ENCODE measurements around the gene MTERF4. TPM values are rescaled to one million over a fixed set of nuclear protein-coding genes. Genes with fewer than 3 reads are reported as not detected.

MTERF4 gene
- total RNA-seq: 28.6 TPM
- 10 to 100 TPM; 27.6 to 42.0 (median 32.9) TPM for polyA plus RNA-seq (ENCODE audit: insufficient read depth in 1 of 8, insufficient read length in 8 of 8, low replicate concordance in 1 of 8)
- long read RNA-seq, donor 1, partial matches to known transcripts: 0 of 4 reads
- long read RNA-seq, donor 1, other reads (novel, unspliced or antisense): 0 of 4 reads
- long read RNA-seq, donor 2, partial matches to known transcripts: 0 of 1 reads
- long read RNA-seq, donor 2, other reads (novel, unspliced or antisense): 0 of 1 reads
- long read RNA-seq, donor 3, partial matches to known transcripts: 0 of 7 reads
- long read RNA-seq, donor 3, other reads (novel, unspliced or antisense): 0 of 7 reads
- long read RNA-seq, donor 4, partial matches to known transcripts: 0 of 6 reads
- long read RNA-seq, donor 4, other reads (novel, unspliced or antisense): 0 of 6 reads
- long read RNA-seq, donor 5, transcript MTERF4-202 (4 exons, 1,637 nt): major isoform, 11 of 17 reads
- long read RNA-seq, donor 5, partial matches to known transcripts: 0 of 17 reads
- long read RNA-seq, donor 5, other reads (novel, unspliced or antisense): 0 of 17 reads
- long read RNA-seq, donor 6, transcript MTERF4-202 (4 exons, 1,637 nt): major isoform, 9 of 20 reads
- long read RNA-seq, donor 6, partial matches to known transcripts: 0 of 20 reads
- long read RNA-seq, donor 6, other reads (novel, unspliced or antisense): 0 of 20 reads
- long read RNA-seq, donor 7, transcript MTERF4-202 (4 exons, 1,637 nt): major isoform, 5 of 9 reads
- long read RNA-seq, donor 7, partial matches to known transcripts: 0 of 9 reads
- long read RNA-seq, donor 7, other reads (novel, unspliced or antisense): 0 of 9 reads
- long read RNA-seq, donor 8, transcript MTERF4-202 (4 exons, 1,637 nt): major isoform, 11 of 13 reads
- long read RNA-seq, donor 8, partial matches to known transcripts: 0 of 13 reads
- long read RNA-seq, donor 8, other reads (novel, unspliced or antisense): 0 of 13 reads
- long read RNA-seq, donor 9, transcript MTERF4-202 (4 exons, 1,637 nt): major isoform, 6 of 8 reads
- long read RNA-seq, donor 9, partial matches to known transcripts: 0 of 8 reads
- long read RNA-seq, donor 9, other reads (novel, unspliced or antisense): 0 of 8 reads
- long read RNA-seq, donor 10, transcript MTERF4-202 (4 exons, 1,637 nt): major isoform, 7 of 12 reads
- long read RNA-seq, donor 10, partial matches to known transcripts: 0 of 12 reads
- long read RNA-seq, donor 10, other reads (novel, unspliced or antisense): 0 of 12 reads
- long read RNA-seq, donor 11, partial matches to known transcripts: 0 of 8 reads
- long read RNA-seq, donor 11, other reads (novel, unspliced or antisense): 0 of 8 reads

- peak; percentile 93 for DNase-seq
- Histone ChIP-seq H3K27ac (ENCODE audit: low read length) (peak within 1 kb of the TSS; percentile 87), H3K4me1 (ENCODE audit: control insufficient read depth, insufficient read depth, low read length) (peaks cover 15% of the 10 kb centered on the region), H3K4me3 (ENCODE audit: low read length) (peak within 1 kb of the TSS; percentile 91), H3K9me3 (replicated peaks; ENCODE audit: control insufficient read depth, low read depth, low read length) (no peaks in the 10 kb centered on the region), H3K36me3 (ENCODE audit: control insufficient read depth, insufficient read depth, low read length) (peaks cover 26% of the 10 kb centered on the region), H3K27me3 (ENCODE audit: control insufficient read depth, insufficient read depth, low read length) (no peaks in the 10 kb centered on the region)
- WGBS (ENCODE audit: insufficient coverage): under 1% methylated on average over 47 of the region's 56 CpGs
Observed at GRCh38 chr2:241102239-241102803, at the start of gene MTERF4. TSS of gene MTERF4 (minus strand) at chr2:241102287. CDS start at chr2:241102273, 14 bp downstream.

GRCh38 chr2:241150660-241151530, 48.8 kb upstream of the MTERF4 start:
- no peaks in the 10 kb centered on the region for H3K9me3 ChIP-seq (replicated peaks; ENCODE audit: control insufficient read depth, low read depth, low read length)
- DNase-seq: peak; percentile 20
- no peaks in the 10 kb centered on the region for H3K27me3 ChIP-seq (ENCODE audit: control insufficient read depth, insufficient read depth, low read length)
- H3K36me3 ChIP-seq (ENCODE audit: control insufficient read depth, insufficient read depth, low read length): peaks cover 14% of the 10 kb centered on the region
- H3K4me3 ChIP-seq (ENCODE audit: low read length): peak overlapping the region; percentile 77
- peak overlapping the region; percentile 77 for H3K27ac ChIP-seq (ENCODE audit: low read length)
- WGBS (ENCODE audit: insufficient coverage): 4% methylated on average over 31 of the region's 37 CpGs
- H3K4me1 ChIP-seq (ENCODE audit: control insufficient read depth, insufficient read depth, low read length): peaks cover 21% of the 10 kb centered on the region

GRCh38 chr2:241149925-241150659, 48.0 kb upstream of the MTERF4 start, which contains the start of gene PPP1R7:
TSS of gene PPP1R7 (plus strand) at chr2:241150467. CDS start at chr2:241150496, 29 bp downstream.
- DNase-seq: peak; percentile 98
- Histone ChIP-seq H3K4me3 (ENCODE audit: low read length) (peak within 1 kb of the TSS; percentile 77), H3K27me3 (ENCODE audit: control insufficient read depth, insufficient read depth, low read length) (no peaks in the 10 kb centered on the region), H3K27ac (ENCODE audit: low read length) (peak within 1 kb of the TSS; percentile 77), H3K36me3 (ENCODE audit: control insufficient read depth, insufficient read depth, low read length) (peaks cover 12% of the 10 kb centered on the region), H3K4me1 (ENCODE audit: control insufficient read depth, insufficient read depth, low read length) (peaks cover 21% of the 10 kb centered on the region), H3K9me3 (replicated peaks; ENCODE audit: control insufficient read depth, low read depth, low read length) (no peaks in the 10 kb centered on the region)
- WGBS (ENCODE audit: insufficient coverage): under 1% methylated on average over 73 of the region's 73 CpGs

GRCh38 chr2:241149675-241149924, 47.5 kb upstream of the MTERF4 start:
- 2% methylated on average over 23 of the region's 23 CpGs for WGBS (ENCODE audit: insufficient coverage)
- peaks cover 7% of the 10 kb centered on the region for H3K36me3 ChIP-seq (ENCODE audit: control insufficient read depth, insufficient read depth, low read length)
- H3K27me3 ChIP-seq (ENCODE audit: control insufficient read depth, insufficient read depth, low read length): no peaks in the 10 kb centered on the region
- peak overlapping the region; percentile 77 for H3K27ac ChIP-seq (ENCODE audit: low read length)
- peak overlapping the region; percentile 77 for H3K4me3 ChIP-seq (ENCODE audit: low read length)
- no peak for DNase-seq
- H3K4me1 ChIP-seq (ENCODE audit: control insufficient read depth, insufficient read depth, low read length): peaks cover 21% of the 10 kb centered on the region
- no peaks in the 10 kb centered on the region for H3K9me3 ChIP-seq (replicated peaks; ENCODE audit: control insufficient read depth, low read depth, low read length)

GRCh38 chr2:241148891-241149674, 47.0 kb upstream of the MTERF4 start, which contains the start of gene PASK:
TSS of gene PASK (minus strand) at chr2:241149472. CDS start at chr2:241143032, 6,440 bp downstream.
- peak; percentile 97 for DNase-seq
- Histone ChIP-seq H3K36me3 (ENCODE audit: control insufficient read depth, insufficient read depth, low read length) (peaks cover 6% of the 10 kb centered on the region), H3K9me3 (replicated peaks; ENCODE audit: control insufficient read depth, low read depth, low read length) (no peaks in the 10 kb centered on the region), H3K4me3 (ENCODE audit: low read length) (peak within 1 kb of the TSS; percentile 77), H3K4me1 (ENCODE audit: control insufficient read depth, insufficient read depth, low read length) (peaks cover 21% of the 10 kb centered on the region), H3K27ac (ENCODE audit: low read length) (peak within 1 kb of the TSS; percentile 77), H3K27me3 (ENCODE audit: control insufficient read depth, insufficient read depth, low read length) (no peaks in the 10 kb centered on the region)
- under 1% methylated on average over 88 of the region's 88 CpGs for WGBS (ENCODE audit: insufficient coverage)

GRCh38 chr2:241148239-241148638, 46.2 kb upstream of the MTERF4 start:
- 50% methylated on average over 1 of the region's 4 CpGs for WGBS (ENCODE audit: insufficient coverage)
- Histone ChIP-seq H3K36me3 (ENCODE audit: control insufficient read depth, insufficient read depth, low read length) (peaks cover 1% of the 10 kb centered on the region), H3K4me1 (ENCODE audit: control insufficient read depth, insufficient read depth, low read length) (peaks cover 21% of the 10 kb centered on the region), H3K9me3 (replicated peaks; ENCODE audit: control insufficient read depth, low read depth, low read length) (no peaks in the 10 kb centered on the region), H3K4me3 (ENCODE audit: low read length) (no peak overlapping the region), H3K27me3 (ENCODE audit: control insufficient read depth, insufficient read depth, low read length) (no peaks in the 10 kb centered on the region), H3K27ac (ENCODE audit: low read length) (no peak overlapping the region)
- no peak for DNase-seq

- Histone ChIP-seq H3K36me3 (ENCODE audit: control insufficient read depth, insufficient read depth, low read length) (no peaks in the 10 kb centered on the region), H3K4me3 (ENCODE audit: low read length) (no peak overlapping the region), H3K27me3 (ENCODE audit: control insufficient read depth, insufficient read depth, low read length) (no peaks in the 10 kb centered on the region), H3K27ac (ENCODE audit: low read length) (no peak overlapping the region), H3K9me3 (replicated peaks; ENCODE audit: control insufficient read depth, low read depth, low read length) (no peaks in the 10 kb centered on the region), H3K4me1 (ENCODE audit: control insufficient read depth, insufficient read depth, low read length) (peaks cover 21% of the 10 kb centered on the region)
- no CpG with 5 or more reads among the region's 3 CpGs for WGBS (ENCODE audit: insufficient coverage)
- no peak for DNase-seq
Observed at GRCh38 chr2:241147336-241147735, 45.2 kb upstream of the MTERF4 start.

GRCh38 chr2:241146286-241146685, 44.2 kb upstream of the MTERF4 start:
- Histone ChIP-seq H3K27ac (ENCODE audit: low read length) (no peak overlapping the region), H3K9me3 (replicated peaks; ENCODE audit: control insufficient read depth, low read depth, low read length) (no peaks in the 10 kb centered on the region), H3K36me3 (ENCODE audit: control insufficient read depth, insufficient read depth, low read length) (no peaks in the 10 kb centered on the region), H3K4me3 (ENCODE audit: low read length) (no peak overlapping the region), H3K4me1 (ENCODE audit: control insufficient read depth, insufficient read depth, low read length) (peaks cover 12% of the 10 kb centered on the region), H3K27me3 (ENCODE audit: control insufficient read depth, insufficient read depth, low read length) (no peaks in the 10 kb centered on the region)
- no CpG with 5 or more reads among the region's 4 CpGs for WGBS (ENCODE audit: insufficient coverage)
- DNase-seq: no peak

Data from muscle of leg (tissue), 16 donors.